ENCODE data around the gene FAM81A.

The FAM81A gene

DNA sequence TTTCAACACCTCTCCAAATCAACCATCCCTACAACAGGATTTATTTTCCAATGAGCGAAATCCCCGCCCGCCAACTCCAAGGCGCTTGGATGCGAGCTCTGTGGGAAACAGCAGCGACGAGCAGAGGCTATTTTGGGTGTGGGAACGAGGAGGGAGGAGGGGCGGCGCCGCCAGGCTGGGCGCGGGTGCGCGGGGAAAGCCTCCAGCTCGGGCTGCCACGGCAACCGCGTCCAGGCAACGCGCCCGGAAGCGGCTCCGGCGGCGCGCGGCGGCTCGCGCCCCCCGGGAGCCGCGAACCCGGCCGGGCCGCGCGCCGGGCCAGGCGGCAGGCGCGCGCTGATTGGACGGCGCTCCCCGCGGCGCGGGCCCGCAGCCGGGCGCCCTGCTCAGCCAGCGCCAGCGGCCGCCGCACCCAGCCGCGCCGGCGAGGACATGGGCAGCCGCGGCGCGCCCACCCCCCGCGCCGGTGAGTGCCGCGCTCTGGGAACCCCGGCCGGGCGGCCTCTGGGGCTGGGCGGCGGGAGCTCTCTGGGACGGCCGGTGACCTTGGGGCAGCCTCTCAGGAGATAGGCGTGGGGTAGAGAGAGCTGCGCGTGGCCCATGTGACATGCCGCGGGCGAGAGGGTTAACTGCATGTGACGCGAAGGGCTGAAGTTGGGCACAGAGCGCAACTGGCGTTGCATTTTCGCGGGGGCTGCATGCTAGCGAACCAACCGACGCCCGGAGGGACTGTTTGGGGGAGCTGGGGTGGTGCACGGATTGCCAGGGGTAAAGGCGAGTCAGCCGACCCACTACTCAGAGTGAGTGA lies at the start of gene FAM81A:
Gene FAM81A (plus strand): TSS at position 370 of the 808 bp plus-strand sequence. CDS start 20,441 bp downstream, outside the sequence.
- peak within 1 kb of the TSS; percentile 41 for H3K4me3 ChIP-seq (ENCODE audit: low read depth, low read length)
- peak; percentile 18 for DNase-seq (ENCODE audit: low read depth)
- TF ChIP-seq, protein P1, sequence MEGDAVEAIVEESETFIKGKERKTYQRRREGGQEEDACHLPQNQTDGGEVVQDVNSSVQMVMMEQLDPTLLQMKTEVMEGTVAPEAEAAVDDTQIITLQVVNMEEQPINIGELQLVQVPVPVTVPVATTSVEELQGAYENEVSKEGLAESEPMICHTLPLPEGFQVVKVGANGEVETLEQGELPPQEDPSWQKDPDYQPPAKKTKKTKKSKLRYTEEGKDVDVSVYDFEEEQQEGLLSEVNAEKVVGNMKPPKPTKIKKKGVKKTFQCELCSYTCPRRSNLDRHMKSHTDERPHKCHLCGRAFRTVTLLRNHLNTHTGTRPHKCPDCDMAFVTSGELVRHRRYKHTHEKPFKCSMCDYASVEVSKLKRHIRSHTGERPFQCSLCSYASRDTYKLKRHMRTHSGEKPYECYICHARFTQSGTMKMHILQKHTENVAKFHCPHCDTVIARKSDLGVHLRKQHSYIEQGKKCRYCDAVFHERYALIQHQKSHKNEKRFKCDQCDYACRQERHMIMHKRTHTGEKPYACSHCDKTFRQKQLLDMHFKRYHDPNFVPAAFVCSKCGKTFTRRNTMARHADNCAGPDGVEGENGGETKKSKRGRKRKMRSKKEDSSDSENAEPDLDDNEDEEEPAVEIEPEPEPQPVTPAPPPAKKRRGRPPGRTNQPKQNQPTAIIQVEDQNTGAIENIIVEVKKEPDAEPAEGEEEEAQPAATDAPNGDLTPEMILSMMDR (IDR thresholded peaks at IDR 0.05; ENCODE audit: low read depth, low read length, missing control alignments) = no peak
- in situ Hi-C loops (cut with HindIII; ENCODE audit: low sequenced_read_pairs) = no loop called here

DNA sequence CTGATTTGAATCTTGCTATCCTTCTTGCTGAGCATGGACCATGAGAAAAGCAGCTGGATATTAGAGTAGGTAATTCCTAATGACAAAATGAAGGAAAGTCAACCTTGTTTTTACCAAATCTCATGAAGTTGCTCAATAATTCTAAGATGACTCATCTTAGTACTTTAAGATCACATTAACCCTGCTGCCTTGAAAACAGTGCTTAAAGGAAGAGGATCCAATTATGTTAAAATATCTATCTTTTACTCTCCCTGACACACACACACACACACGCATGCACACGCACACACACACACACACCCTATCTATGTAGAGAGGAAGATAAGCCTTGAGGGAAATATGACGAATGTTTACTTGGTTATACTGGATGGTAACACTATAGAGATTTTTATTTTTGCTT lies 49.3 kb upstream of the FAM81A start:
- in situ Hi-C loops (cut with HindIII; ENCODE audit: low sequenced_read_pairs) = no loop called here
- no peak overlapping the region for H3K4me3 ChIP-seq (ENCODE audit: low read depth, low read length)
- DNase-seq (ENCODE audit: low read depth) = peak; percentile 16
- TF ChIP-seq, protein P1 (IDR thresholded peaks at IDR 0.05; ENCODE audit: low read depth, low read length, missing control alignments) = no peak

DNA sequence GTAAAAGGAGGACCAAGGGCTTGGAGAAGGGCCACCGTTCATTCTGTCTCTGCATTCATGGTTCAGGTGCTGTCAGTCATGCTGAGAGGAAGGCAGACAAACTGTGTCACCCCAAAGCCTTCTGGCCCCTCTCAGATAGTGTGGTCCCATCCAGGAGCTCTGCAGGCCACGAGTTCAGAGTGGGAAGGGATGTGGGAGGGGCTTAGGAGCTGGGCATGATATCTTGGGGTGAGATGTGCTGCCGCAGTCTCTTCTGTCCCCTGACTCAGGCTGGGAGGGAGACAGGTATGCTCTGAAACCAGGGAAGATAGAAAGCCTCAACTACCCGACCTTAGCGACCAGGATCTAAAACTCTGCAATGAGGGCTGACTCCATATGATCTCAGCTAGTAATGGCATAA lies 45.7 kb upstream of the FAM81A start:
- no peak for DNase-seq (ENCODE audit: low read depth)
- in situ Hi-C loops (cut with HindIII; ENCODE audit: low sequenced_read_pairs) = no loop called here
- H3K4me3 ChIP-seq (ENCODE audit: low read depth, low read length) = no peak overlapping the region
- TF ChIP-seq, protein P1 (IDR thresholded peaks at IDR 0.05; ENCODE audit: low read depth, low read length, missing control alignments) = no peak

DNA sequence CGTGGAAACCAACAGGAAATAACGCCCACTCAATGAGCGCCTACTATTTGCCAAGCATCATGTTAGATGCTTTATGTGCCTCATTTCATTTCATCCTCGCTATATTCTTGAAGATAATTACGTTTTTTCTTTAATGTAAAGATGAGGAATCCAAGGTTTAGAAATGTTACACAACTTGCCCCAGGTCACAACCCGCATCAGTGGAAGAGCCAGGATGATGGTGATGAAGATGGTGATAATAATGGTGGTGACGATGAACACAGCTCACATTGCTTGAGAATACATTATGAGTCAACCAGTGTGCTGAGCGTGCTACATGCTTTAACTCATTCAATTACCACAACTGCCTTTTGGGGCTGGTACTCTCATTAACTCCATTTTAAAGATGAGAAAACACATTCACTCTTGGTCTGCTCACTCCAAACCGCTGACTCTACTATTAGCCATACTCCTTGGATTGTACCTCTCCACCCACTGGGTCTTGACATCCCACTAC lies 43.8 kb upstream of the FAM81A start:
- no peak for DNase-seq (ENCODE audit: low read depth)
- TF ChIP-seq, protein P1 (IDR thresholded peaks at IDR 0.05; ENCODE audit: low read depth, low read length, missing control alignments) = no peak
- in situ Hi-C loops (cut with HindIII; ENCODE audit: low sequenced_read_pairs) = no loop called here
- H3K4me3 ChIP-seq (ENCODE audit: low read depth, low read length) = no peak overlapping the region

DNA sequence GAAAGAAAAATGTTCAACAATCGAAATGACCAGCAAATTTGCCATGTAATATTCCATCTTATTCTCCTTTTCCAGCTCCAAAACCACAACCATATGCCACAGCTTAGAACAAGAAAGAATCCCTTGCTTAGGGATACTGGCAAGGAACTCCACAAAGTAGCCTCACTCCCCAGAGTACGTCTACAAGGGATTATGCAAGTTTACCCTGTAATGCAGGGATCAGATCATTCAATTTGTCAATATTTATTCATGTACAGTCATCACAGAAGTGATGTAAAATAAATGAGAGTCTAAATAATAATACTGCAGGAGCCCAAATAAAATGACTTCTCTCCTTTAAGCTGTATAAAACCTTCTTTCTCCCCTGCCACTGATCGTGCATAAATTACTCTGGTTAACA lies 41.8 kb upstream of the FAM81A start:
- in situ Hi-C loops (cut with HindIII; ENCODE audit: low sequenced_read_pairs) = no loop called here
- no peak overlapping the region for H3K4me3 ChIP-seq (ENCODE audit: low read depth, low read length)
- TF ChIP-seq, protein P1 (IDR thresholded peaks at IDR 0.05; ENCODE audit: low read depth, low read length, missing control alignments) = no peak

DNA sequence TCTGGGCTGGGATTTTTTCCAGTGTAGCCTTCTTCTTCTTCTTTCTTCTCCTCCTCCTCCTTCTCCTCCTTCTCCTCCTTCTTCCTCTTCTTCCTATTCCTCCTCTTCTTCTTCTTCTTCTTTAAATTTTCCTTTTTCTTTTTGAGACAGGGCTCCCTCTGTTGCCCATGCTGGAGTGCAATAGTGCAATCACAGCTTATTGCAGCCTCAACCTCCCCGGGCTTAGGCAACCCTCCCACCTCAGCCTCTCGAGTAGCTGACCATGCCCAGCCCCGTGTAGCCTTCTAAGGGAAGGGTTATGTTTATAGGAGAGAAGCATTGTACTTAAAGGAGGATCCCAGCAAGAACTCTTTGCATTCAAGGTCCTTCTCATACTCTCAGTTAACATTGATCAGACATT lies 41.3 kb upstream of the FAM81A start:
- H3K4me3 ChIP-seq (ENCODE audit: low read depth, low read length) = no peak overlapping the region
- in situ Hi-C loops (cut with HindIII; ENCODE audit: low sequenced_read_pairs) = no loop called here
- no peak for DNase-seq (ENCODE audit: low read depth)
- TF ChIP-seq, protein P1 (IDR thresholded peaks at IDR 0.05; ENCODE audit: low read depth, low read length, missing control alignments) = no peak

More for the DNA sequence above, 41.8 kb upstream of the FAM81A start:
- no peak for DNase-seq (ENCODE audit: low read depth)

All from astrocyte of the cerebellum (primary cell).